ENCODE results near the gene VSX2. TPM values are rescaled to one million over a fixed set of nuclear protein-coding genes. Genes with fewer than 3 reads are reported as not detected.

VSX2 gene
- total and polyA plus RNA-seq, 2 experiments from 2014 or later = not detected

DNA sequence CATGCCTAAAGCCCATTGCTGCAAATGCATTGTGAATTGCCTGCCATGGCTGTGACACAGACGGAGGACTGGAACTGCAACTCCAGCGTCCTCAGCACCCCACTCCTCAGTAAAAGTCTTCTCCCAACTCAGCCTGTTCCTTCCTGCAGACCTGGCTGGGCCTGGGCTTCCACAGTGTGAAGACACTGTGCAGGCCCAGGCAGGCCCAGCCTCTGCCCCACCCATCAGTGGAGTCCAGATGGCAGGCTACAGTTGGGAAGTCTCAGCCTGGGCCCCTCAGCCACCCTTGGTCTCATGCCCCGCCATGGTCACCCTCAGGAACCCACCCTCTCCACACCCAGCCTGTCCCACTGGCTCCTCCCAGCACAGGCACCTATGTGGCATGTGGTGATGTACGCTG, 22.0 kb downstream of the VSX2 start:
- Histone ChIP-seq H3K4me2 (no peak overlapping the region), H3K9me2 (replicated peaks; ENCODE audit: insufficient read depth) (no peaks in the 10 kb centered on the region), H3K9me3 (ENCODE audit: low read depth) (no peaks in the 10 kb centered on the region), H3K4me1 (ENCODE audit: insufficient read depth) (peaks cover 3% of the 10 kb centered on the region), H3K27ac (no peak overlapping the region), H3K27me3 (peaks cover 14% of the 10 kb centered on the region), H3K36me3 (replicated peaks; ENCODE audit: insufficient read depth, low read depth) (no peaks in the 10 kb centered on the region), H4K20me1 (ENCODE audit: insufficient read depth, poor library complexity, severe bottlenecking) (no peaks in the 10 kb centered on the region), H3K79me2 (no peaks in the 10 kb centered on the region), H2AFZ (no peak overlapping the region), H3K4me3 (no peak overlapping the region)
- no peak for DNase-seq (ENCODE audit: low spot score)
- TF ChIP-seq EZH2 (IDR thresholded peaks at IDR 0.05; ENCODE audit: borderline replicate concordance) = no peak
- TF ChIP-seq, protein P1, sequence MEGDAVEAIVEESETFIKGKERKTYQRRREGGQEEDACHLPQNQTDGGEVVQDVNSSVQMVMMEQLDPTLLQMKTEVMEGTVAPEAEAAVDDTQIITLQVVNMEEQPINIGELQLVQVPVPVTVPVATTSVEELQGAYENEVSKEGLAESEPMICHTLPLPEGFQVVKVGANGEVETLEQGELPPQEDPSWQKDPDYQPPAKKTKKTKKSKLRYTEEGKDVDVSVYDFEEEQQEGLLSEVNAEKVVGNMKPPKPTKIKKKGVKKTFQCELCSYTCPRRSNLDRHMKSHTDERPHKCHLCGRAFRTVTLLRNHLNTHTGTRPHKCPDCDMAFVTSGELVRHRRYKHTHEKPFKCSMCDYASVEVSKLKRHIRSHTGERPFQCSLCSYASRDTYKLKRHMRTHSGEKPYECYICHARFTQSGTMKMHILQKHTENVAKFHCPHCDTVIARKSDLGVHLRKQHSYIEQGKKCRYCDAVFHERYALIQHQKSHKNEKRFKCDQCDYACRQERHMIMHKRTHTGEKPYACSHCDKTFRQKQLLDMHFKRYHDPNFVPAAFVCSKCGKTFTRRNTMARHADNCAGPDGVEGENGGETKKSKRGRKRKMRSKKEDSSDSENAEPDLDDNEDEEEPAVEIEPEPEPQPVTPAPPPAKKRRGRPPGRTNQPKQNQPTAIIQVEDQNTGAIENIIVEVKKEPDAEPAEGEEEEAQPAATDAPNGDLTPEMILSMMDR (IDR thresholded peaks at IDR 0.05; ENCODE audit: poor library complexity) = no peak
- TF ChIP-seq EZH2phosphoT487 (IDR thresholded peaks at IDR 0.05; ENCODE audit: low read depth, severe bottlenecking, unreplicated experiment) = no peak
- 73% methylated on average over 4 of the region's 4 CpGs for WGBS (ENCODE audit: low lambda C conversion rate, missing lambda C conversion rate)

DNA sequence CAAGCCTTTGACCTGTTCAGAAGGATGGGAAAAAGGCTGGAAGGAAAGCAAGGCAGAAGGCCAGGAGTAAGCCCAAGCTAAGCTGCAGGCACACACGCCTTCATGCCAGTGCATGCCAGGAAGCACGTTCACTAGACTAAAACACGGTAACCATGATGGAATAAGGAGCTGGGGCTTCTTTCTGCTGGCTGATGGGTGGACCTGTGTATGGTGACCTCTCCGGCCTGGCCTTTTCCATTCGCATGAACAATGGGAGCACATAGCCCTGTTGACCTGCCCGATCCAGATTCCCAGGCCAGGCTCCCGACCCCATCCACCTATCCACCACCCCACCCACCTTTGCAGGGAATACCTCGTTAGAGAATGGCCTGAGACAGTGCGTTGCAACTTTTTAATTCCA, 22.8 kb downstream of the VSX2 start:
- no peaks in the 10 kb centered on the region for H3K36me3 ChIP-seq (replicated peaks; ENCODE audit: insufficient read depth, low read depth)
- TF ChIP-seq EZH2phosphoT487 (IDR thresholded peaks at IDR 0.05; ENCODE audit: low read depth, severe bottlenecking, unreplicated experiment) (no peak), EZH2 (IDR thresholded peaks at IDR 0.05; ENCODE audit: borderline replicate concordance) (no peak)
- TF ChIP-seq, protein P1 (IDR thresholded peaks at IDR 0.05; ENCODE audit: poor library complexity) = no peak
- no peak overlapping the region for H3K4me2 ChIP-seq
- H3K79me2 ChIP-seq = no peaks in the 10 kb centered on the region
- 91% methylated on average over 9 of the region's 9 CpGs for WGBS (ENCODE audit: low lambda C conversion rate, missing lambda C conversion rate)
- no peaks in the 10 kb centered on the region for H4K20me1 ChIP-seq (ENCODE audit: insufficient read depth, poor library complexity, severe bottlenecking)
- H3K9me2 ChIP-seq (replicated peaks; ENCODE audit: insufficient read depth) = no peaks in the 10 kb centered on the region
- no peak overlapping the region for H2AFZ ChIP-seq
- peaks cover 3% of the 10 kb centered on the region for H3K4me1 ChIP-seq (ENCODE audit: insufficient read depth)
- no peak overlapping the region for H3K27ac ChIP-seq
- H3K9me3 ChIP-seq (ENCODE audit: low read depth) = no peaks in the 10 kb centered on the region
- H3K27me3 ChIP-seq = peaks cover 14% of the 10 kb centered on the region
- H3K4me3 ChIP-seq = no peak overlapping the region
- DNase-seq (ENCODE audit: low spot score) = no peak

DNA sequence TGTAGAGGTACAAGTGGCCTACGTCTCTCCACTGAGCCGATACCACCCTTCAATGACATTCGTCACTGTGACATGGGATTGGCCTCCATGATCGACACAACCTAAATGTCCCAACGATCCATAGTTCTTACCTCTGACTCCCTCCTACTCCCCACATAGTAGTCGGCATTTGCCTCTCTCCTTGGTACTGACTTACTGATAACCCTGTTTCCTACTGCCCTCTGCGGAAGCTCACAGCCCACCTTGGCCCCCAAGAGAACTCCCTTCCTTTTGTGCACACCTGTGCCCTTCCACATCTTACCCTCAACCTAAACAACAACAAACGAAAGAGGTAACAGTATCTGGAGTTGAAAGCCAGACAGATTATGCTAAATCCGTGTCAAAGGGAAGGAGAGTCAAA, 23.9 kb downstream of the VSX2 start:
- H3K27ac ChIP-seq = no peak overlapping the region
- no peaks in the 10 kb centered on the region for H4K20me1 ChIP-seq (ENCODE audit: insufficient read depth, poor library complexity, severe bottlenecking)
- no peaks in the 10 kb centered on the region for H3K9me2 ChIP-seq (replicated peaks; ENCODE audit: insufficient read depth)
- no peaks in the 10 kb centered on the region for H3K4me1 ChIP-seq (ENCODE audit: insufficient read depth)
- WGBS (ENCODE audit: low lambda C conversion rate, missing lambda C conversion rate) = 82% methylated on average over 9 of the region's 9 CpGs
- no peaks in the 10 kb centered on the region for H3K9me3 ChIP-seq (ENCODE audit: low read depth)
- H3K4me3 ChIP-seq = no peak overlapping the region
- H2AFZ ChIP-seq = no peak overlapping the region
- no peak for DNase-seq (ENCODE audit: low spot score)
- H3K79me2 ChIP-seq = no peaks in the 10 kb centered on the region
- TF ChIP-seq EZH2phosphoT487 (IDR thresholded peaks at IDR 0.05; ENCODE audit: low read depth, severe bottlenecking, unreplicated experiment) = no peak
- TF ChIP-seq, protein P1 (IDR thresholded peaks at IDR 0.05; ENCODE audit: poor library complexity) = no peak
- TF ChIP-seq EZH2 (IDR thresholded peaks at IDR 0.05; ENCODE audit: borderline replicate concordance) = no peak
- H3K27me3 ChIP-seq = peaks cover 8% of the 10 kb centered on the region
- H3K36me3 ChIP-seq (replicated peaks; ENCODE audit: insufficient read depth, low read depth) = no peaks in the 10 kb centered on the region
- H3K4me2 ChIP-seq = no peak overlapping the region

DNA sequence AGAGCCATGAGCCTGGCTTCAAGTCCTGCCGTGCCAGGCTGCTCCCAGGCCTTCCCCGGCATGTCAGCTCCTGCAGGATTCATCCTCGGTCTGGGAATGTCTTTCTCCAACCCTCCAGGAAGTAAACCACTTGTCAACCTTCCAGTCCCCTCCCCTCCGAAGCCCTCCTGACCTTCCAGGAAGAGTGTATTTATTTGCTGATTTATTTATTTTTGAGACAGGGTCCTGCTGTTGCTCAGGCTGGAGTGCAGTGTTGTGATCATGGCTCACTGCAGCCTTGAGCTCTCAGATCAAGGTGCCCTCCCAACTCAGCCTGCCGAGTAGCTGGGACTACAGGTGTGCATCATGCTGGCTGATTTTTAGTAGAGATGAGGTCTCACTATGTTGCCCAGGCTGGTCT, 24.7 kb downstream of the VSX2 start:
- Histone ChIP-seq H3K4me2 (no peak overlapping the region), H2AFZ (no peak overlapping the region), H3K9me2 (replicated peaks; ENCODE audit: insufficient read depth) (no peaks in the 10 kb centered on the region), H3K79me2 (no peaks in the 10 kb centered on the region), H3K4me1 (ENCODE audit: insufficient read depth) (no peaks in the 10 kb centered on the region), H3K36me3 (replicated peaks; ENCODE audit: insufficient read depth, low read depth) (no peaks in the 10 kb centered on the region), H3K4me3 (no peak overlapping the region), H3K9me3 (ENCODE audit: low read depth) (no peaks in the 10 kb centered on the region), H3K27ac (no peak overlapping the region), H4K20me1 (ENCODE audit: insufficient read depth, poor library complexity, severe bottlenecking) (no peaks in the 10 kb centered on the region), H3K27me3 (peaks cover 1% of the 10 kb centered on the region)
- no peak for DNase-seq (ENCODE audit: low spot score)
- TF ChIP-seq, protein P1 (IDR thresholded peaks at IDR 0.05; ENCODE audit: poor library complexity) = no peak
- TF ChIP-seq EZH2 (IDR thresholded peaks at IDR 0.05; ENCODE audit: borderline replicate concordance) (no peak), EZH2phosphoT487 (IDR thresholded peaks at IDR 0.05; ENCODE audit: low read depth, severe bottlenecking, unreplicated experiment) (no peak)
- 82% methylated on average over 5 of the region's 5 CpGs for WGBS (ENCODE audit: low lambda C conversion rate, missing lambda C conversion rate)
